GM12864 (cell line): ENCODE measurements around the gene SYT7.

ENCODE experiments used
- DNase-seq: peaks from one replicate; pipeline ENCODE4 v3.0.0-alpha.2; 2011; ENCODE audit warnings: low read depth
- H3K4me3 ChIP-seq: 2 replicates; pipeline ENCODE4 v1.5.1; 2011; ENCODE audit warnings: mild to moderate bottlenecking, low read depth, low read length, control low read depth
- TF ChIP-seq, protein P1 (sequence below): IDR thresholded peaks from 2 replicates; pipeline ENCODE4 v1.5.1; 2011; ENCODE audit warnings: low read depth, mild to moderate bottlenecking, moderate library complexity, low read length, control low read depth, inconsistent platforms; ENCODE audit errors: missing control alignments

Gene SYT7

GRCh38 chr11:61477727-61478148 is 103.1 kb downstream of the SYT7 start:
- DNase-seq: no peak
- no peak overlapping the region for H3K4me3 ChIP-seq
- TF ChIP-seq, protein P1, sequence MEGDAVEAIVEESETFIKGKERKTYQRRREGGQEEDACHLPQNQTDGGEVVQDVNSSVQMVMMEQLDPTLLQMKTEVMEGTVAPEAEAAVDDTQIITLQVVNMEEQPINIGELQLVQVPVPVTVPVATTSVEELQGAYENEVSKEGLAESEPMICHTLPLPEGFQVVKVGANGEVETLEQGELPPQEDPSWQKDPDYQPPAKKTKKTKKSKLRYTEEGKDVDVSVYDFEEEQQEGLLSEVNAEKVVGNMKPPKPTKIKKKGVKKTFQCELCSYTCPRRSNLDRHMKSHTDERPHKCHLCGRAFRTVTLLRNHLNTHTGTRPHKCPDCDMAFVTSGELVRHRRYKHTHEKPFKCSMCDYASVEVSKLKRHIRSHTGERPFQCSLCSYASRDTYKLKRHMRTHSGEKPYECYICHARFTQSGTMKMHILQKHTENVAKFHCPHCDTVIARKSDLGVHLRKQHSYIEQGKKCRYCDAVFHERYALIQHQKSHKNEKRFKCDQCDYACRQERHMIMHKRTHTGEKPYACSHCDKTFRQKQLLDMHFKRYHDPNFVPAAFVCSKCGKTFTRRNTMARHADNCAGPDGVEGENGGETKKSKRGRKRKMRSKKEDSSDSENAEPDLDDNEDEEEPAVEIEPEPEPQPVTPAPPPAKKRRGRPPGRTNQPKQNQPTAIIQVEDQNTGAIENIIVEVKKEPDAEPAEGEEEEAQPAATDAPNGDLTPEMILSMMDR: peak; percentile 91

- TF ChIP-seq, protein P1: no peak
- no peak for DNase-seq
- no peak overlapping the region for H3K4me3 ChIP-seq
Observed at GRCh38 chr11:61477126-61477525, 103.8 kb downstream of the SYT7 start.

- no peak for DNase-seq
- no peak overlapping the region for H3K4me3 ChIP-seq
- TF ChIP-seq, protein P1: no peak
Observed at GRCh38 chr11:61476371-61476770, 104.5 kb downstream of the SYT7 start.

GRCh38 chr11:61475433-61475832 is 105.4 kb downstream of the SYT7 start:
- TF ChIP-seq, protein P1: no peak
- no peak for DNase-seq
- no peak overlapping the region for H3K4me3 ChIP-seq

- DNase-seq: no peak
- TF ChIP-seq, protein P1: no peak
- no peak overlapping the region for H3K4me3 ChIP-seq
Observed at GRCh38 chr11:61474013-61474643, 106.7 kb downstream of the SYT7 start.

DNA sequence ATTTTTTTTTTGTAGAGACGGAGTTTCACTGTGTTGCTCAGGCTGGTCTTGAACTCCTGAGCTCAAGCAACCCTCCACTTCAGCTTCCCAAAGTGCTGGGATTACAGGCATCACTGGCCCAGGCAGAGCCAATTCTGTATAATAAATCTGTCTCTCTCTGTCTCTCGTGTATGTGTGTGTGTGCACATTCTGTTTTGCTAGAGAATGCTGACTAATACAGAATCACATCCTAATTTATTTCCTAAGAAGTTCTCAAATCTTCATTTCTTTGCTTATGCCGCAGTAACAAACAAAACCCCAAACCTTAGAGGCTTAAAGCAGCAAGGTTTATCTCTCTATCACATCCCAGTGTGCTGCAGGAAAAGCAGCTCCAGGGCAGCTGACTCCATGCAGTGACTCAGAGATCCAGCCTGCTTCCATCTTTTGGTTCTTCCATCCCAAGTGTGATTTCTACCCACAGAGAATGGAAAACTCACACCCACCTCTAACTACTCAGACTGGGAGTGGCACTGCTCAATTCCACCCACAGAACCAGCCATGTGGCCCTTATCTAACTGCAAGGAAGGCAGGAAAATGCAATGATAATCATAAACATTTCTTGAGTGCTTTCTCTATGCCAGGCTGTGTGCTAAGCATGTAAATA is 107.4 kb downstream of the SYT7 start:
- TF ChIP-seq, protein P1: no peak
- DNase-seq: no peak
- H3K4me3 ChIP-seq: no peak overlapping the region

- DNase-seq: no peak
- H3K4me3 ChIP-seq: no peak overlapping the region
- TF ChIP-seq, protein P1: no peak
Observed at GRCh38 chr11:61472868-61473267, 108.0 kb downstream of the SYT7 start.
